Measurements from ENCODE around the gene ANKRD40.

DNA sequence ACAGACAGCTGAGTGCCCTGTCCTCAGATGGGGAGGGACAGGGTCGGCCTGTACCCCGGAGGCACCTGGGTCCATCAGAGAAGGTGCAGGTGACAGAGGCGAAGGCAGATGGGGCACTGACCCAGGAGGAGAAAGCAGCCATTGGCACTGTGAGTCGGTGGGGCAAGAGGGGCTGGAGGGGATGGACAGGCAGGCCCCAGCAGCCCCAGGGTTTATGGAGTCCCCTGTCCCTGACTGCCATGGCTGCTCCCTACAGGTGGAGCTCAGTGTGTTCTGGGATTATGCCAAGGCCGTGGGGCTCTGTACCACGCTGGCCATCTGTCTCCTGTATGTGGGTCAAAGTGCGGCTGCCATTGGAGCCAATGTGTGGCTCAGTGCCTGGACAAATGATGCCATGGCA is 32.1 kb downstream of the ANKRD40 start:
- TF ChIP-seq, protein P1, sequence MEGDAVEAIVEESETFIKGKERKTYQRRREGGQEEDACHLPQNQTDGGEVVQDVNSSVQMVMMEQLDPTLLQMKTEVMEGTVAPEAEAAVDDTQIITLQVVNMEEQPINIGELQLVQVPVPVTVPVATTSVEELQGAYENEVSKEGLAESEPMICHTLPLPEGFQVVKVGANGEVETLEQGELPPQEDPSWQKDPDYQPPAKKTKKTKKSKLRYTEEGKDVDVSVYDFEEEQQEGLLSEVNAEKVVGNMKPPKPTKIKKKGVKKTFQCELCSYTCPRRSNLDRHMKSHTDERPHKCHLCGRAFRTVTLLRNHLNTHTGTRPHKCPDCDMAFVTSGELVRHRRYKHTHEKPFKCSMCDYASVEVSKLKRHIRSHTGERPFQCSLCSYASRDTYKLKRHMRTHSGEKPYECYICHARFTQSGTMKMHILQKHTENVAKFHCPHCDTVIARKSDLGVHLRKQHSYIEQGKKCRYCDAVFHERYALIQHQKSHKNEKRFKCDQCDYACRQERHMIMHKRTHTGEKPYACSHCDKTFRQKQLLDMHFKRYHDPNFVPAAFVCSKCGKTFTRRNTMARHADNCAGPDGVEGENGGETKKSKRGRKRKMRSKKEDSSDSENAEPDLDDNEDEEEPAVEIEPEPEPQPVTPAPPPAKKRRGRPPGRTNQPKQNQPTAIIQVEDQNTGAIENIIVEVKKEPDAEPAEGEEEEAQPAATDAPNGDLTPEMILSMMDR (IDR thresholded peaks at IDR 0.05; ENCODE audit: low read depth, low read length) = no peak
- no peak for TF ChIP-seq MYC (IDR thresholded peaks at IDR 0.05; ENCODE audit: low read depth, low read length)
- no peak for TF ChIP-seq MAX (IDR thresholded peaks at IDR 0.05; ENCODE audit: low read depth, low read length)
